ENCODE data around the gene DCHS1. TPM values are rescaled to one million over a fixed set of nuclear protein-coding genes. Genes with fewer than 3 reads are reported as not detected.
A peak's percentile ranks its signal among the peaks of the same experiment; 100 is the strongest.

Gene DCHS1
- total RNA-seq, 4 donors from 2014 or later = 5.5 to 17.7 (median 14.0) TPM

GRCh38 chr11:6646071-6646470, 9.5 kb downstream of the DCHS1 start:
- no peak for DNase-seq
- Histone ChIP-seq H3K9me3 (no peaks in the 10 kb centered on the region), H3K36me3 (no peaks in the 10 kb centered on the region), H3K4me1 (peaks cover 20 to 31% (median 23%) of the 10 kb centered on the region in 4 donors), H3K27ac (peak overlapping the region; percentile 70 to 79 (median 72)), H3K27me3 (no peaks in the 10 kb centered on the region), H3K4me3 (no peak overlapping the region)
- in situ Hi-C loops (cut with MboI; ENCODE audit: low pct_ligation_motif_present in 1 of 4, low pct_unique_long_range_greater_than_20kb in 1 of 4, low sequenced_read_pairs in 3 of 4) (no loop called here), intact Hi-C loops (cut with DNase I; ENCODE audit: low total_unique reads) (no loop called here)
- TF ChIP-seq POLR2AphosphoS5 (IDR thresholded peaks at IDR 0.05) = no peak
- no peak for TF ChIP-seq EP300 (IDR thresholded peaks at IDR 0.05; ENCODE audit: low read depth)
- TF ChIP-seq CTCF (IDR thresholded peaks at IDR 0.05) = no peak
- TF ChIP-seq POLR2A (IDR thresholded peaks at IDR 0.05) = no peak
- WGBS, 2 donors (ENCODE audit: low coverage in 1 of 2) = 67 to 83% methylated on average over 1 to 12 of the region's 12 CpGs

DNA sequence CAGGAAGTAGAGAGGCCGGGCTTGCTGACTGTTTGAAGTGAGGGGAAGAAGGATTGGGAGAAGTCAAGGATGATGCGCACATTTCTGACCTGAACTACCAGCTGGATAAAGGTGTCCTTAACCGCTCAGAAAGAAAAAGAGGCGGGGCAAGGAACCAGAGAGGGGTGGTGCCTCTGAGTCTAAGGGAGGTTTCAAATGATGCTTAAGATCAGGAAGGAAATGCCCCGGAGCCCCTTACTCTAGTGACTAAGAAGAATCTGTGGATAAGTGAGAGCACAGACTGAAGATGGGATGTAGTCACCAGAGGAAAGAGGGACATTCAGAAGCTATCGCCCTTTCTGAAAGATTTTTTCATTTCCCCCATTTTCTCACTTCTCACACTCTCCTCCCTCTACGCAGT, 12.7 kb downstream of the DCHS1 start:
- Histone ChIP-seq H3K27me3 (no peaks in the 10 kb centered on the region), H3K4me1 (peaks cover 18 to 36% (median 22%) of the 10 kb centered on the region in 4 donors), H3K27ac (no peak overlapping the region), H3K9me3 (no peaks in the 10 kb centered on the region), H3K4me3 (no peak overlapping the region), H3K36me3 (no peaks in the 10 kb centered on the region)
- 67 to 86% methylated on average over 7 of the region's 7 CpGs for WGBS, 2 donors (ENCODE audit: low coverage in 1 of 2)
- in situ Hi-C loops (cut with MboI; ENCODE audit: low pct_ligation_motif_present in 1 of 4, low pct_unique_long_range_greater_than_20kb in 1 of 4, low sequenced_read_pairs in 3 of 4) = no loop called here
- no peak for TF ChIP-seq CTCF (IDR thresholded peaks at IDR 0.05)
- no peak for TF ChIP-seq POLR2A (IDR thresholded peaks at IDR 0.05)
- TF ChIP-seq EP300 (IDR thresholded peaks at IDR 0.05; ENCODE audit: low read depth) = no peak
- TF ChIP-seq POLR2AphosphoS5 (IDR thresholded peaks at IDR 0.05) = no peak
- intact Hi-C loops (cut with DNase I; ENCODE audit: low total_unique reads) = no loop called here
- no peak for DNase-seq

DNA sequence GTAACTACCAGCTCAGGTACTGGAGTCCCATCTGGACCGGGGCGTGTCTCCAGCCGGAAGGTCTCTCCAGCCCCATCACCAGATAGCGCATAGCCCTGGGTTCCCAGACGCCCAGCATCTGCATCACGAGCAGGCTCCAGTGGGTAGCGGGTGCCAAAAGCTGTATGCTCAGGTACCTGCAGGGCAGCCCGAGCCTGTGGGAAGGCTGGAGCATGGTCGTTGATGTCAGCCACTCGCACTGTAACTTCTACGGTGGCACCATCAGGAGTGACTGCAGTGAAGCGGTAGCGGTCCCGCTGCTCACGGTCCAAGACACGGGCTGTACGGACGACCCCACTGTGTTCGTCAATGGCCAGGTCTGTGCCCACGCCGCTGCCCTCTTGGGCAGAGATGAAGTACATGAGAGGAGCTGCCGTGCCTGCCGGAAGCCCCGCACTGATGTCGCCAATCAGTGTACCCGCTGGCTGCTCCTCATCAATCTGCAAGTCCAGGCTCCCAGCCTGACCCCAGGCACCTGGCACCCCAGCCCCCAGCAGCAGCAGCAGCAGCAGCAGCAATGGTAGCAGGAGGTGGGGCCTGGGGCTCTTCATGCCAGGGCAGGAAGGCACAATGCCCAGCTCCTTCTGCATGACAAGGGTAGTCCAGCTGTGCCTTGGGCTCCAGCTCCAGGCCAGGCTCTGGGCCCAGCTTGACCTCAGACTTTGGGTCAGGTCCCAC, 14.5 kb downstream of the DCHS1 start:
- H3K4me1 ChIP-seq = peaks cover 8 to 34% (median 10%) of the 10 kb centered on the region in 4 donors
- WGBS, 2 donors (ENCODE audit: low coverage in 1 of 2) = 95% methylated on average over 26 of the region's 26 CpGs; no CpG with 5 or more reads in 1 of the 2 donors
- TF ChIP-seq POLR2A (IDR thresholded peaks at IDR 0.05) = no peak
- TF ChIP-seq POLR2AphosphoS5 (IDR thresholded peaks at IDR 0.05) = no peak
- TF ChIP-seq CTCF (IDR thresholded peaks at IDR 0.05) = no peak
- no peak for TF ChIP-seq EP300 (IDR thresholded peaks at IDR 0.05; ENCODE audit: low read depth)
- in situ Hi-C loops (cut with MboI; ENCODE audit: low pct_ligation_motif_present in 1 of 4, low pct_unique_long_range_greater_than_20kb in 1 of 4, low sequenced_read_pairs in 3 of 4) (no loop called here), intact Hi-C loops (cut with DNase I; ENCODE audit: low total_unique reads) (no loop called here)
- no peaks in the 10 kb centered on the region for H3K36me3 ChIP-seq
- H3K4me3 ChIP-seq = no peak overlapping the region
- no peaks in the 10 kb centered on the region for H3K9me3 ChIP-seq
- H3K27ac ChIP-seq = no peak overlapping the region
- no peak for DNase-seq
- H3K27me3 ChIP-seq = no peaks in the 10 kb centered on the region

DNA sequence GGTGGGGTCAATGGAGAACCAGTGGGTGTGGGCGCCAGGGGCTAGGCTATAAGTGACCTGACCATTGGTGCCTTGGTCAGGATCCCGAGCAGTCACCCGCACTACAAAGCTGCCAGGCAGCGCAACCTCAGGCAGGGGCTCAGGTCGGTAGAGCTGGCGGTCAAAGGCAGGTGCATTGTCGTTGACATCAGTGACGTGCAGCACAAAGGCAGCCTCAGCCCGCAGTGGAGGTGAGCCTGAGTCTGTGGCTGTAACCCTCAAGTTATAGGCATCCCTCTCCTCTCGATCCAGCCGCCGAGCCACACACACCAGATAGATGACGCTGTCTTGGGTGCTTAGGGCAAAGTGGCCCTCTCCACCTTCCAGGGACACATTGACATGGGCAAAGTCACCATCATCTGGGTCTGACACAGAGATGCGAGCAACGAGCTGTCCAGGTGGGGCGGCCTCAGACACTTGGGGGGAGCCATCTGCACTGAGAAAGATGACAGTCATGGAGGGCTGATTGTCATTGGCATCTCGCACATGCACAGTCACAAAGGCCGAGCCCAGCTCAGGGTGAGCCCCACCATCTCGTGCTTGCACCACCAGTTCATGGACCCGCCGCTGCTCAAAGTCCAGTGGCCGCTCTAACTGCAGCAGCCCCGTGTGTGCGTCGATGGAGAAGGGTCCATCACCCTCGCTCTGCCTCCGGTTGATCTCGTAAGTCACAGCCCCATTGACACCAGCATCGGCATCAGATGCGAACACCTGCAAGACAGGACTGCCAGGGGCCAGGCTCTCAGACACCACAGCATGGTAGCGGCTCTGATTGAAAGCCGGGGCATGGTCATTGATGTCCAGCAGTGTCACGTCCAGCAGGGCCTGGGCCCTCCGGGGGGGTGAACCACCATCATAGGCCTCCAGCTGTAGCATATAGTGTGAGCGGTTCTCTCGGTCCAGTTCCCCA, 15.3 kb downstream of the DCHS1 start:
- 88 to 91% methylated on average over 6 to 29 of the region's 36 CpGs for WGBS, 2 donors (ENCODE audit: low coverage in 1 of 2)

More for the DNA sequence above, 15.3 kb downstream of the DCHS1 start:
- no peak for TF ChIP-seq CTCF (IDR thresholded peaks at IDR 0.05)
- no peak for TF ChIP-seq EP300 (IDR thresholded peaks at IDR 0.05; ENCODE audit: low read depth)
- no peak for TF ChIP-seq POLR2AphosphoS5 (IDR thresholded peaks at IDR 0.05)
- TF ChIP-seq POLR2A (IDR thresholded peaks at IDR 0.05) = no peak
- no peak for DNase-seq
- intact Hi-C loops (cut with DNase I; ENCODE audit: low total_unique reads) = no loop called here
- H3K27me3 ChIP-seq = no peaks in the 10 kb centered on the region
- no peak overlapping the region for H3K27ac ChIP-seq
- in situ Hi-C loops (cut with MboI; ENCODE audit: low pct_ligation_motif_present in 1 of 4, low pct_unique_long_range_greater_than_20kb in 1 of 4, low sequenced_read_pairs in 3 of 4) = no loop called here
- peaks cover 8 to 40% (median 17%) of the 10 kb centered on the region in 4 donors for H3K4me1 ChIP-seq
- no peaks in the 10 kb centered on the region for H3K9me3 ChIP-seq
- no peak overlapping the region for H3K4me3 ChIP-seq
- H3K36me3 ChIP-seq = no peaks in the 10 kb centered on the region
